Gastrocnemius medialis (tissue), 4 donors: Measurements from ENCODE around the gene UMPS.

Experiments used
- POLR2A ChIP-seq, 2 donors: fragments of 450-650 bp; IDR thresholded peaks; one replicate each; pipeline ENCODE4 v1.6.1; 2017; ENCODE audit warnings: antibody characterized with exemption in 2 of 2, mild to moderate bottlenecking in 2 of 2, moderate library complexity in 2 of 2
- TF ChIP-seq, protein P1 (sequence below), 5 experiments: fragments of 450-650 bp in 3 of 5; fragments of 200-600 bp in 2 of 5; sonication (generic) in 2 of 5; IDR thresholded peaks in 4 of 5; conservative IDR thresholded peaks in 1 of 5; 1 replicate in 4 of 5; 2 replicates in 1 of 5; pipeline ENCODE4 v1.5.1; 2016 to 2019; ENCODE audit warnings: antibody characterized with exemption in 5 of 5, mild to moderate bottlenecking in 3 of 5, moderate library complexity in 3 of 5

DNA sequence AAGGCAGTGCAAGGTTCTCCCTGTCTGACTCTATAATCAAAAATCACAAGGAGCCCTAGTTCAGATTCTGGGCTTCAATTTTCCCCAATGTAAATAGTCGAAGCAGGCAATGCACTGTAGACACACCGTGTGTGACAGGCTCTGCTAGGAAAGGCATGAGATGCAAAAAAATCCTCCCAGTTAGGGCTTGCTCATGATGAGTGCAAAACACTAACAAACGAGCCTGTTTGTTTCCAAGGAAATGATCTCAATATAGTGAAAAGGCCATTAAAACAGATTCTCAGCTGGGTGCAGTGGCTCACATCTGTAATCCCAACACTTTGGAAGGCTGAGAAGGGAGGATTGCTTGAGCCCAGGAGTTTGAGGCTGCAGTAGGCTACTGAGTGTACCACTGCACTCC lies 55.7 kb downstream of the UMPS start:
- TF ChIP-seq, protein P1, sequence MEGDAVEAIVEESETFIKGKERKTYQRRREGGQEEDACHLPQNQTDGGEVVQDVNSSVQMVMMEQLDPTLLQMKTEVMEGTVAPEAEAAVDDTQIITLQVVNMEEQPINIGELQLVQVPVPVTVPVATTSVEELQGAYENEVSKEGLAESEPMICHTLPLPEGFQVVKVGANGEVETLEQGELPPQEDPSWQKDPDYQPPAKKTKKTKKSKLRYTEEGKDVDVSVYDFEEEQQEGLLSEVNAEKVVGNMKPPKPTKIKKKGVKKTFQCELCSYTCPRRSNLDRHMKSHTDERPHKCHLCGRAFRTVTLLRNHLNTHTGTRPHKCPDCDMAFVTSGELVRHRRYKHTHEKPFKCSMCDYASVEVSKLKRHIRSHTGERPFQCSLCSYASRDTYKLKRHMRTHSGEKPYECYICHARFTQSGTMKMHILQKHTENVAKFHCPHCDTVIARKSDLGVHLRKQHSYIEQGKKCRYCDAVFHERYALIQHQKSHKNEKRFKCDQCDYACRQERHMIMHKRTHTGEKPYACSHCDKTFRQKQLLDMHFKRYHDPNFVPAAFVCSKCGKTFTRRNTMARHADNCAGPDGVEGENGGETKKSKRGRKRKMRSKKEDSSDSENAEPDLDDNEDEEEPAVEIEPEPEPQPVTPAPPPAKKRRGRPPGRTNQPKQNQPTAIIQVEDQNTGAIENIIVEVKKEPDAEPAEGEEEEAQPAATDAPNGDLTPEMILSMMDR (IDR thresholded peaks at IDR 0.05 in 4 of 5, conservative IDR thresholded peaks at IDR 0.05 in 1 of 5): no peak
- TF ChIP-seq POLR2A (IDR thresholded peaks at IDR 0.05): no peak
